Suprapubic skin (tissue), 4 donors: ENCODE results near the gene SWAP70.

Source experiments
- EP300 ChIP-seq: sonication (generic); formaldehyde crosslinking; IDR thresholded peaks from one replicate; pipeline ENCODE4 v1.6.1; 2017; ENCODE audit warnings: antibody characterized with exemption
- POLR2A ChIP-seq, 2 donors: fragments of 450-650 bp; IDR thresholded peaks; one replicate each; pipeline ENCODE4 v1.6.1; 2017; ENCODE audit warnings: antibody characterized with exemption in 2 of 2, mild to moderate bottlenecking in 2 of 2, moderate library complexity in 2 of 2
- POLR2AphosphoS5 ChIP-seq, 3 donors: sonication (generic); formaldehyde crosslinking; IDR thresholded peaks; one replicate each; pipeline ENCODE4 v1.6.1; 2017; ENCODE audit warnings: antibody characterized with exemption in 3 of 3
- TF ChIP-seq, protein P1 (sequence below), 2 donors: fragments of 200-600 bp in 1 of 2; fragments of 450-650 bp in 1 of 2; sonication (generic) in 1 of 2; IDR thresholded peaks; one replicate each; pipeline ENCODE4 v1.5.1; 2016 to 2019; ENCODE audit warnings: antibody characterized with exemption in 2 of 2, mild to moderate bottlenecking in 1 of 2, moderate library complexity in 1 of 2

DNA sequence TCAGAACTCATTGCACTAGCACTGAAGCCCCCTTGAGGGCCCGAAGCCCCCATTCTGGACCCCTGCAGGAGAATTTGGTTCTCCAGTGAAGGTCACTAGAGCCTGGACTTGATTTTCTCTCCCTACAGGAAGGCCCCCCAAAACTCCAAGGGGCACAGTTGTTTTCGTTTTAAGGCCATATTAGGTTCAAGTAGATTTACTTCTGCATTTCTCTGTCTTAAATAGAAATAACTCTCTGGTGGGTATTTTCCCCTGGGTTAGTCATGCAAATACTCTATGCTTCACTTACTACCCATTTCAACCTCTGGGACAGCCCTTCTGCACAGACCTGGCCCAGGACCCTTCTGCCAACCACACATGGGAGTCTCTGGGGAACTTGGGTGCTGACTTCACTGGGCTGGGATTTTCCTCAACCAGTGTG lies 48.8 kb upstream of the SWAP70 start:
- TF ChIP-seq, protein P1, sequence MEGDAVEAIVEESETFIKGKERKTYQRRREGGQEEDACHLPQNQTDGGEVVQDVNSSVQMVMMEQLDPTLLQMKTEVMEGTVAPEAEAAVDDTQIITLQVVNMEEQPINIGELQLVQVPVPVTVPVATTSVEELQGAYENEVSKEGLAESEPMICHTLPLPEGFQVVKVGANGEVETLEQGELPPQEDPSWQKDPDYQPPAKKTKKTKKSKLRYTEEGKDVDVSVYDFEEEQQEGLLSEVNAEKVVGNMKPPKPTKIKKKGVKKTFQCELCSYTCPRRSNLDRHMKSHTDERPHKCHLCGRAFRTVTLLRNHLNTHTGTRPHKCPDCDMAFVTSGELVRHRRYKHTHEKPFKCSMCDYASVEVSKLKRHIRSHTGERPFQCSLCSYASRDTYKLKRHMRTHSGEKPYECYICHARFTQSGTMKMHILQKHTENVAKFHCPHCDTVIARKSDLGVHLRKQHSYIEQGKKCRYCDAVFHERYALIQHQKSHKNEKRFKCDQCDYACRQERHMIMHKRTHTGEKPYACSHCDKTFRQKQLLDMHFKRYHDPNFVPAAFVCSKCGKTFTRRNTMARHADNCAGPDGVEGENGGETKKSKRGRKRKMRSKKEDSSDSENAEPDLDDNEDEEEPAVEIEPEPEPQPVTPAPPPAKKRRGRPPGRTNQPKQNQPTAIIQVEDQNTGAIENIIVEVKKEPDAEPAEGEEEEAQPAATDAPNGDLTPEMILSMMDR (IDR thresholded peaks at IDR 0.05): no peak
- TF ChIP-seq POLR2AphosphoS5 (IDR thresholded peaks at IDR 0.05): no peak
- no peak for TF ChIP-seq POLR2A (IDR thresholded peaks at IDR 0.05)
- no peak for TF ChIP-seq EP300
